Measurements from ENCODE around the gene ADARB2.

DNA sequence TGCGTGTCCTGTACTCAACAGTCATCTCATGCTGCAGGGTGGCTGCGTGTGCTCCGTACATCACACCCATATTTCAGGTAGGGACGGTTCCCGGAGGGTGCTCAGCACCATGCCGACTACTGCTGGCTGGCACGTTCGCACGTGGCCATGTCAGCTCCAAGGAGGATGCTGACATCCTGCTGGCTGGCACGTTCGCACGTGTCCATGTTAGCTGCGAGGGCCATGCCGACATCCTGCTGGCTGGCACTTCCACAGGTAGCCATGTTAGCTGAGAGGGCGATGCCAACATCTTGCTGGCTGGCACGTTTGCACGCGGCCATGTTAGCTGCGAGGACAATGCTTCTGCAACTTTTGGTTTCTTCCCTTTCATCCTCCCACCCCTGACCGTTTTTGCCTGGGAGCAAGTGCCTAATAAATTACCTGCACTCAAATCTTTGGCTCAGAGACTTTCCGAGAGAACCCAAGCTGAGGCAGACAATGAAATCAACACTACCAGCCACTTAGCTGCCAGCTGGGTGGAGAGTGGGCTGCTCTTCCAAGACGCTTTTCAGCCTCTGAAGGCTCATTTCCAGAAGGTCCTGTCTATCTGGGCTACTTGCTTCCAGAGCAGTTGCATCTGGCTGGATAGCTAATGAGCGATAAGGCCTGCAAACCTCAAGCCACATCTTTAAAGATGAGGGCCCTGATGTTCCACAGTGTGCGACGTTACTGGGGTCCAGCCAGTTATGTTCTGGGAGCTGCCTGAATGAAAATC is 576.6 kb downstream of the ADARB2 start:
- TF ChIP-seq EP300 (IDR thresholded peaks at IDR 0.05) = no peak
- TF ChIP-seq, protein P1, sequence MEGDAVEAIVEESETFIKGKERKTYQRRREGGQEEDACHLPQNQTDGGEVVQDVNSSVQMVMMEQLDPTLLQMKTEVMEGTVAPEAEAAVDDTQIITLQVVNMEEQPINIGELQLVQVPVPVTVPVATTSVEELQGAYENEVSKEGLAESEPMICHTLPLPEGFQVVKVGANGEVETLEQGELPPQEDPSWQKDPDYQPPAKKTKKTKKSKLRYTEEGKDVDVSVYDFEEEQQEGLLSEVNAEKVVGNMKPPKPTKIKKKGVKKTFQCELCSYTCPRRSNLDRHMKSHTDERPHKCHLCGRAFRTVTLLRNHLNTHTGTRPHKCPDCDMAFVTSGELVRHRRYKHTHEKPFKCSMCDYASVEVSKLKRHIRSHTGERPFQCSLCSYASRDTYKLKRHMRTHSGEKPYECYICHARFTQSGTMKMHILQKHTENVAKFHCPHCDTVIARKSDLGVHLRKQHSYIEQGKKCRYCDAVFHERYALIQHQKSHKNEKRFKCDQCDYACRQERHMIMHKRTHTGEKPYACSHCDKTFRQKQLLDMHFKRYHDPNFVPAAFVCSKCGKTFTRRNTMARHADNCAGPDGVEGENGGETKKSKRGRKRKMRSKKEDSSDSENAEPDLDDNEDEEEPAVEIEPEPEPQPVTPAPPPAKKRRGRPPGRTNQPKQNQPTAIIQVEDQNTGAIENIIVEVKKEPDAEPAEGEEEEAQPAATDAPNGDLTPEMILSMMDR (IDR thresholded peaks at IDR 0.05) = no peak
- no peak for TF ChIP-seq POLR2AphosphoS5 (IDR thresholded peaks at IDR 0.05)
